Left ventricle myocardium inferior (tissue), 1 donor: ENCODE results near the gene KCTD19. TPM values are rescaled to one million over a fixed set of nuclear protein-coding genes. Genes with fewer than 3 reads are reported as not detected.

ENCODE experiments used
- DNase-seq: peaks from one replicate; pipeline ENCODE4 v3.0.0-alpha.2; 2020
- H3K27ac ChIP-seq: fragments of 200-600 bp; replicated peaks from 2 replicates; pipeline ENCODE4 v1.8.0; 2021
- H3K27me3 ChIP-seq: fragments of 200-600 bp; 2 replicates; pipeline ENCODE4 v1.8.0; 2021; ENCODE audit warnings: low read depth
- H3K36me3 ChIP-seq: fragments of 200-600 bp; 2 replicates; pipeline ENCODE4 v1.8.0; 2021
- H3K4me1 ChIP-seq: fragments of 200-600 bp; 2 replicates; pipeline ENCODE4 v1.8.0; 2021
- H3K4me3 ChIP-seq: fragments of 200-600 bp; 2 replicates; pipeline ENCODE4 v1.8.0; 2021; ENCODE audit warnings: mild to moderate bottlenecking, moderate library complexity
- H3K9me3 ChIP-seq: fragments of 200-600 bp; replicated peaks from 2 replicates; pipeline ENCODE4 v1.8.0; 2021
- intact Hi-C: fragments of 100-400 bp; cut with micrococcal nuclease; formaldehyde crosslinking; loops from one replicate; pipeline ENCODE4 v1.11.0; 2022
- total RNA-seq: library from RNA; stranded (reverse); fragmentation: NEBNext Ultra II Directional; extraction: Animal tissue kit (Norgen Biotek cat#: 25700); gene quantifications from one replicate; pipeline ENCODE4 v1.2.1, GENCODE V29; 2021
- TF ChIP-seq, protein P1 (sequence below): fragments of 200-600 bp; IDR thresholded peaks from 2 replicates; pipeline ENCODE4 v1.8.0; 2021; ENCODE audit warnings: antibody characterized with exemption, mild to moderate bottlenecking, borderline replicate concordance
- donor health status: DM: no; HTN: yes; CAD: no; lungs with severe emphysema.

The KCTD19 gene
- total RNA-seq, 1 donor from 2014 or later, result not detected

DNA sequence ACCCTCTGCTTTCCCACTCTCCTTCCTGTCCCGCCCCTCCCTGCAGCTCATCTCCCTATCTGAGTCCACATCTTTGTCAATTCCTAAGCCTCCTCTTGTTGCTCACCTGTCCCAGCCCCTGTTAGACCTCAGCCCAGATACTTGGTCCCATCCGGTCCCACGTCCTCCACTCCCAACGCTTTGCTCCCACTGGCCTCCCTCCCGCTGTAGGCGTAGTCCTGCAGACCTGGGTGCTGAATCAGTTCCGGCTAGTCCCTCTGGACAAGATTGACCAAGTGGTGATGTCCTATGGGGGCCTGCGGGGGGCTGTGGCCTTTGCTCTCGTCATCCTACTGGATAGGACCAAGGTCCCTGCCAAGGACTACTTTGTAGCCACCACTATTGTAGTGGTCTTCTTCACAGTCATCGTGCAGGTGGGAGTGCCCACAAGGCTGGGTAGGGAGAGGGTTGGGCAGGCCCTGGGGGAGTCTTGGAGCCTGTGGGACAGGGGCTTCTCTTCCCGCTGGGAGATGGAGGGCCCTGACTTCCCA lies 69.8 kb downstream of the KCTD19 start:
- H3K36me3 ChIP-seq, result no peaks in the 10 kb centered on the region
- no peak overlapping the region for H3K27ac ChIP-seq
- TF ChIP-seq, protein P1, sequence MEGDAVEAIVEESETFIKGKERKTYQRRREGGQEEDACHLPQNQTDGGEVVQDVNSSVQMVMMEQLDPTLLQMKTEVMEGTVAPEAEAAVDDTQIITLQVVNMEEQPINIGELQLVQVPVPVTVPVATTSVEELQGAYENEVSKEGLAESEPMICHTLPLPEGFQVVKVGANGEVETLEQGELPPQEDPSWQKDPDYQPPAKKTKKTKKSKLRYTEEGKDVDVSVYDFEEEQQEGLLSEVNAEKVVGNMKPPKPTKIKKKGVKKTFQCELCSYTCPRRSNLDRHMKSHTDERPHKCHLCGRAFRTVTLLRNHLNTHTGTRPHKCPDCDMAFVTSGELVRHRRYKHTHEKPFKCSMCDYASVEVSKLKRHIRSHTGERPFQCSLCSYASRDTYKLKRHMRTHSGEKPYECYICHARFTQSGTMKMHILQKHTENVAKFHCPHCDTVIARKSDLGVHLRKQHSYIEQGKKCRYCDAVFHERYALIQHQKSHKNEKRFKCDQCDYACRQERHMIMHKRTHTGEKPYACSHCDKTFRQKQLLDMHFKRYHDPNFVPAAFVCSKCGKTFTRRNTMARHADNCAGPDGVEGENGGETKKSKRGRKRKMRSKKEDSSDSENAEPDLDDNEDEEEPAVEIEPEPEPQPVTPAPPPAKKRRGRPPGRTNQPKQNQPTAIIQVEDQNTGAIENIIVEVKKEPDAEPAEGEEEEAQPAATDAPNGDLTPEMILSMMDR, result no peak
- peaks cover 7% of the 10 kb centered on the region for H3K4me1 ChIP-seq
- no peak for DNase-seq
- intact Hi-C loops, result no loop called here
- no peak overlapping the region for H3K4me3 ChIP-seq
- no peaks in the 10 kb centered on the region for H3K27me3 ChIP-seq
- H3K9me3 ChIP-seq, result no peaks in the 10 kb centered on the region

DNA sequence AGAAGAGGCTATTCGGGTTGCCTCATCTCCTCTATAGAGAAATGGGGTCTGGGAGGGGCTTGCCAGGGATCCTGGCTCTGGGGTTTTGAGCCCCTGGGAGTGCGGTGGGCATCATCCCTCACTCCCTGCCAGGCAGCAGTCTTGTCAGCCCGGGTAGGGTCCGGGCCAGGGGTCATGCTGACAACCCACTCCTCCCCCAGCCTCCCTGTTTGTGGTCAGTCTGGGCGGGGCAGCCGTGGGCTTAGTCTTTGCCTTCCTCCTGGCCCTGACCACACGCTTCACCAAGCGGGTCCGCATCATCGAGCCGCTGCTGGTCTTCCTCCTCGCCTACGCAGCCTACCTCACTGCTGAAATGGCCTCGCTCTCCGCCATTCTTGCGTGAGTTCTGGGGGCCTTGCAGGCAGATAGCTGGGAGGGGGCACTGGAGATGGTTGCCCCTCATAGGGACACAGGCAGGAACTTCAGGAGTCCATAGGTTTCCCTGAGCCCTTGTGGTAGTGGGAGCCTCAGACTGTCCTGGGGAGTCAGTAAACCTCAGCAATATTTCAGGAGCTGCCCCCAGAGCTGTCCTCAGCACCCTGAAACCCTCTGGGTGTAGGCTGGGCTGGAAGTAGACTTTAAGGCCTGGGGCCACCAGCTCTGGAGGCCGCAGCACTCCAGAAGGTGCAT lies 70.9 kb downstream of the KCTD19 start:
- Histone ChIP-seq H3K4me3 (no peak overlapping the region), H3K4me1 (peaks cover 3% of the 10 kb centered on the region), H3K36me3 (no peaks in the 10 kb centered on the region), H3K27me3 (no peaks in the 10 kb centered on the region), H3K9me3 (no peaks in the 10 kb centered on the region), H3K27ac (no peak overlapping the region)
- DNase-seq, result no peak
- TF ChIP-seq, protein P1, result no peak
- intact Hi-C loops, result no loop called here

DNA sequence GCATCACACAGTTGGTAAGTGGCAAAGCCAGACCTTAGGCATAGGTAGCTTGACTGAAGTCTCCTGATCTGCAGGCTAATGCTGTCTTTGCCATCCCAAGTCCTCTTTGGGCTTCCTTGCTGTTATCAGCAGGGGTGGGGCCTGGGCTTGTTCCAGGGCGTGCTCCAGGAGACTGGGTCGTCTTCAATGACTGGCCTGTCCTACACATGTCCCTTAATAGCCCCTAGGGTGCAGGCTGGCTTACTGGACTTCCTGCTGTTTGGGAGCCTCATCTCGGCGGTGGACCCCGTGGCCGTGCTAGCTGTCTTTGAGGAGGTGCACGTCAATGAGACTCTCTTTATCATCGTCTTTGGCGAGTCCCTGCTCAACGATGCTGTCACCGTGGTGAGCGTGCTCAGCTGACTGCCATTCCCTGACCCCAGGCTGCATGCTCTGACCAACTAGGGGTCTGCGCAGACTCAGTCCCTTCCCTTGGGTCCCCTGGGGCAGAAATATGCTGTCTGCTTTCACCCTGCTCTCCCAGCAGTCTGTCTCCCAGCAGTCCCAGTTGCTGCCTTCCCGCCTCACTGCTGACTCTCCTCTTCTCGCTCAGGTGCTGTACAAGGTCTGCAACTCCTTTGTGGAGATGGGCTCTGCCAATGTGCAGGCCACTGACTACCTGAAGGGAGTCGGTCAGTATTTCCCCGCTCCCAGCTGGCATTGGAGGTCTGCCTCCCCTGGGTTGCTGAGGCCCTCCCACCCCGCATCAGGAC lies 71.6 kb downstream of the KCTD19 start:
- TF ChIP-seq, protein P1, result no peak
- no peaks in the 10 kb centered on the region for H3K4me1 ChIP-seq
- H3K27me3 ChIP-seq, result peaks cover 2% of the 10 kb centered on the region
- H3K9me3 ChIP-seq, result no peaks in the 10 kb centered on the region
- no peak overlapping the region for H3K27ac ChIP-seq
- no peak for DNase-seq
- H3K36me3 ChIP-seq, result no peaks in the 10 kb centered on the region
- H3K4me3 ChIP-seq, result no peak overlapping the region
- intact Hi-C loops, result no loop called here

DNA sequence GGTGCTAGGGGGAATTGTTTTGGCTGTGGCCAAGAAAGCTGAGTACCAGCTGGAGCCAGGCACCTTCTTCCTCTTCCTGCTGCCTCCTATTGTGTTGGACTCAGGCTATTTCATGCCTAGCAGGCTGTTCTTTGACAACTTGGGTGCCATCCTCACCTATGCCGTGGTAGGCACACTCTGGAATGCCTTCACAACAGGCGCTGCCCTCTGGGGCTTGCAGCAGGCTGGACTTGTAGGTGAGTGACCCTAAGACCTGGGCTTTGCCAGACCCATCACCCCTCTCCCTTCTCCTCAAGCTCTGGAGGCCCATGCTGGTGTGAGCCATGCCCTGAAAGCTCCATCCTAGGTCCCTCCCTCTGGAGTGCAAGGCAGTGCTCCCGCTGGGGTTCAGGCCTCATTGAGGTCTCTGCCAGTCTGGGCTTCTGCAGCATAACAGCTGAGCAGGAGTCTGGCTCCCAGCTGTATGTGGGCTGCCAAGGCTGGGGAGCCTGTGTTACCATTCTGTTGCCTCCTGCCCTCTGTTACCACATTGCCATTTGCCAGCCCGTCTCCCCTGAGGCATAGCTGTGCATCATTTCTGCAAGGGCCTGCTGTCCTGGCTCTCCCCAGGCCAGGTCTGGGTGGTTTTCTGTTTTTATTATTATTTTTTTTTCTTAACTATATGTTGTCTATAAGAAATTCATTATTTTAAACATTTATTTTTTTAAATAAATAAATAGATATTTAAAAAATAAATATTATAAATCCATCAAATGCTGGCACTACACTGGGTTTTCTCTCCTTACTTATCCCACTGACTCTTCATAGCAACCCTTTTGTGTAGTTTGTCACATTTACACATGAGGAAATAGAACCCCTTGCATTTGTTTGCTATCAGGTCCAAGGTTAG lies 73.7 kb downstream of the KCTD19 start:
- H3K9me3 ChIP-seq, result no peaks in the 10 kb centered on the region
- no peak overlapping the region for H3K27ac ChIP-seq
- no peak overlapping the region for H3K4me3 ChIP-seq
- no peaks in the 10 kb centered on the region for H3K36me3 ChIP-seq
- peaks cover 15% of the 10 kb centered on the region for H3K27me3 ChIP-seq
- intact Hi-C loops, result no loop called here
- TF ChIP-seq, protein P1, result no peak
- DNase-seq, result no peak
- peaks cover 20% of the 10 kb centered on the region for H3K4me1 ChIP-seq

DNA sequence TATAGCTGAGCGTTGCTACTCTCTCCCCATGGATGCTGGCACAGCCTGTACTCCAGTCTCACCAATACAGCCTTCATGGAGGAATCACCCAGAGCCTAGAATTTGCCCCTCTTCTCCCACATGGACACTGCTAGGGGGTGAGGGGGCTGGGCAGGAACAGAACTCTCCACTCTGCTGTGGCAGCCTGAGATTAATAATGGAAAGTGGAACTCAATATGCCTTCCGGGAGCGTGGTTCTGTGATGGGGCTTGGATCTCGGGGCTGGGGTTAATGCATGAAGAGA lies 76.6 kb downstream of the KCTD19 start:
- Histone ChIP-seq H3K36me3 (no peaks in the 10 kb centered on the region), H3K4me1 (peaks cover 46% of the 10 kb centered on the region), H3K27ac (no peak overlapping the region), H3K27me3 (peaks cover 15% of the 10 kb centered on the region), H3K4me3 (no peak overlapping the region), H3K9me3 (no peaks in the 10 kb centered on the region)
- TF ChIP-seq, protein P1, result no peak
- DNase-seq, result no peak
- intact Hi-C loops, result no loop called here
